Astrocyte of the spinal cord (primary cell): ENCODE results near the gene TFAP2A.

Experiments
- DNase-seq: peaks from one replicate; pipeline ENCODE4 v3.0.0; 2011; ENCODE audit warnings: low read depth, low spot score
- H3K4me3 ChIP-seq: 2 replicates; pipeline ENCODE4 v1.5.1; 2011; ENCODE audit warnings: low read depth, mild to moderate bottlenecking, low read length, moderate library complexity
- in situ Hi-C: cut with HindIII; loops from 2 replicates; pipeline ENCODE4 v1.10.0; 2017; ENCODE audit warnings: low sequenced_read_pairs
- TF ChIP-seq, protein P1 (sequence below): IDR thresholded peaks from 2 replicates; pipeline ENCODE4 v1.5.1; 2012; ENCODE audit warnings: low read depth, mild to moderate bottlenecking, low read length, inconsistent platforms

Gene TFAP2A

DNA sequence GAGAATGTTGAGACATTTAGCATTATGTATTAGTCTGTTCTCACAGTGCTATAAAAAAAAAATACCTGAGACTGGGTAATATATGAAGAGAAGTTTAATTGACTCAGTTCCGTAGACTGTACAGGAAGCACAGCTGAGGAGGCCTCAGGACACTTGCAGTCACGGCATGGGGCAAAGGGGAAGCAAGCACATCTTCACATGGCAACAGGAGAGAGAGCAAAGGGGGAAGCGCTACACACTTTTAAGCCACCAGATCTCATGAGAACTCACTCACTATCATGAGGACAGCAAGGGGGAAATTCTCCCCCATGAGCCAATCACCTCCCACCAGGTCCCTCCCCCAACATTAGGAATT is 26.8 kb upstream of the TFAP2A start:
- no peak for DNase-seq
- in situ Hi-C loops = no loop called here
- TF ChIP-seq, protein P1, sequence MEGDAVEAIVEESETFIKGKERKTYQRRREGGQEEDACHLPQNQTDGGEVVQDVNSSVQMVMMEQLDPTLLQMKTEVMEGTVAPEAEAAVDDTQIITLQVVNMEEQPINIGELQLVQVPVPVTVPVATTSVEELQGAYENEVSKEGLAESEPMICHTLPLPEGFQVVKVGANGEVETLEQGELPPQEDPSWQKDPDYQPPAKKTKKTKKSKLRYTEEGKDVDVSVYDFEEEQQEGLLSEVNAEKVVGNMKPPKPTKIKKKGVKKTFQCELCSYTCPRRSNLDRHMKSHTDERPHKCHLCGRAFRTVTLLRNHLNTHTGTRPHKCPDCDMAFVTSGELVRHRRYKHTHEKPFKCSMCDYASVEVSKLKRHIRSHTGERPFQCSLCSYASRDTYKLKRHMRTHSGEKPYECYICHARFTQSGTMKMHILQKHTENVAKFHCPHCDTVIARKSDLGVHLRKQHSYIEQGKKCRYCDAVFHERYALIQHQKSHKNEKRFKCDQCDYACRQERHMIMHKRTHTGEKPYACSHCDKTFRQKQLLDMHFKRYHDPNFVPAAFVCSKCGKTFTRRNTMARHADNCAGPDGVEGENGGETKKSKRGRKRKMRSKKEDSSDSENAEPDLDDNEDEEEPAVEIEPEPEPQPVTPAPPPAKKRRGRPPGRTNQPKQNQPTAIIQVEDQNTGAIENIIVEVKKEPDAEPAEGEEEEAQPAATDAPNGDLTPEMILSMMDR = no peak
- H3K4me3 ChIP-seq = no peak overlapping the region

GRCh38 chr6:10441004-10441654 is 26.3 kb upstream of the TFAP2A start:
- in situ Hi-C loops = no loop called here
- peak; percentile 89 for DNase-seq
- TF ChIP-seq, protein P1 = no peak
- no peak overlapping the region for H3K4me3 ChIP-seq

GRCh38 chr6:10437891-10438290 is 23.0 kb upstream of the TFAP2A start:
- TF ChIP-seq, protein P1 = no peak
- in situ Hi-C loops = no loop called here

GRCh38 chr6:10434235-10434634 is 19.4 kb upstream of the TFAP2A start:
- TF ChIP-seq, protein P1 = no peak
- H3K4me3 ChIP-seq = no peak overlapping the region
- in situ Hi-C loops = no loop called here
- DNase-seq = no peak

More at GRCh38 chr6:10437891-10438290, 23.0 kb upstream of the TFAP2A start:
- H3K4me3 ChIP-seq = no peak overlapping the region
- no peak for DNase-seq

DNA sequence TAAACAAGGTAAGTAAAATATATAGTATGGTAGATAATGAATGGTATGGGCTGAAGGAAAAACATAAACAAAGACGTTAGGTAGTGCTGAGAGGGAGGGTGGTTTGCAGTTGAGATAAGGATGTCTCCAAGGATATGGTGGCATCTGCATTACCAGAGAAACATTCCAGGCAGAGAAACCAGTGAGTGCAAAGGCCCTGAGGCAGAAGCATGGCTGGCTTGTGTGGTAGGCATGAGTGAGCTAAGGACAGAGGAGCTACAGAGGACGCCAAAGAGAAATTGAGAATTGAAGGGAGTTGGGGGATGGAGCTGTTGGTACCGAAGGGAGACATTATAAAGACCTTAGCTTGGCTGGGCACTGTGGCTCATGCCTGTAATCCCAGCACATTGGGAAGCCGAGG is 18.4 kb upstream of the TFAP2A start:
- in situ Hi-C loops = no loop called here
- DNase-seq = no peak
- TF ChIP-seq, protein P1 = no peak
- H3K4me3 ChIP-seq = no peak overlapping the region

GRCh38 chr6:10431423-10432164 is 16.7 kb upstream of the TFAP2A start:
- in situ Hi-C loops = no loop called here
- DNase-seq = no peak
- no peak overlapping the region for H3K4me3 ChIP-seq
- TF ChIP-seq, protein P1 = no peak
